HEK293T (cell line): ENCODE measurements around the gene GMPR.
"Not testable (repeated sequence)": the region's sequence is repeated elsewhere in the genome, so short reads cannot be mapped to it uniquely, and the experiment has no call there.

ENCODE experiments used
- CTCF ChIA-PET: fragments of 350-600 bp; formaldehyde crosslinking; extraction: SDS; loops from one replicate; lab custom pipeline; 2021; ENCODE audit warnings: antibody characterized with exemption, inconsistent platforms; lab: Yijun Ruan, JAX
- POLR2A ChIA-PET: fragments of 350-600 bp; formaldehyde crosslinking; extraction: SDS; loops from one replicate; lab custom pipeline; 2020; ENCODE audit warnings: antibody characterized with exemption, inconsistent platforms; lab: Yijun Ruan, JAX
- DNase-seq: peaks from one replicate; pipeline ENCODE4 v3.0.0; 2012; ENCODE audit warnings: mixed read lengths; ENCODE audit errors: extremely low spot score
- ARNT ChIP-seq: fragments of 450-650 bp; IDR thresholded peaks from 2 replicates; pipeline ENCODE4 v1.6.1; 2017; ENCODE audit warnings: mild to moderate bottlenecking
- BHLHE40 ChIP-seq: fragments of 450-650 bp; IDR thresholded peaks from 2 replicates; pipeline ENCODE4 v1.6.1; 2016; ENCODE audit warnings: mild to moderate bottlenecking, moderate library complexity, borderline replicate concordance
- CTBP1 ChIP-seq: fragments of 450-650 bp; IDR thresholded peaks from 2 replicates; pipeline ENCODE4 v1.6.1; 2016; ENCODE audit warnings: borderline replicate concordance
- ELF4 ChIP-seq: fragments of 450-650 bp; IDR thresholded peaks from 2 replicates; pipeline ENCODE4 v1.6.1; 2017; ENCODE audit warnings: antibody characterized with exemption
- FOXA1 ChIP-seq: fragments of 450-650 bp; IDR thresholded peaks from 2 replicates; pipeline ENCODE4 v1.6.1; 2016; ENCODE audit warnings: mild to moderate bottlenecking
- FOXK2 ChIP-seq: fragments of 450-650 bp; IDR thresholded peaks from 2 replicates; pipeline ENCODE4 v1.6.1; 2016; ENCODE audit warnings: mild to moderate bottlenecking
- FOXM1 ChIP-seq: fragments of 450-650 bp; IDR thresholded peaks from 2 replicates; pipeline ENCODE4 v1.6.1; 2017; ENCODE audit warnings: mild to moderate bottlenecking, borderline replicate concordance
- HDGF ChIP-seq: fragments of 450-650 bp; IDR thresholded peaks from 2 replicates; pipeline ENCODE4 v1.6.1; 2017; ENCODE audit warnings: antibody characterized with exemption, borderline replicate concordance
- L3MBTL2 ChIP-seq: fragments of 450-650 bp; conservative IDR thresholded peaks from 2 replicates; pipeline ENCODE4 v1.6.1; 2016; ENCODE audit warnings: mild to moderate bottlenecking
- LEF1 ChIP-seq: fragments of 450-650 bp; IDR thresholded peaks from 2 replicates; pipeline ENCODE4 v1.6.1; 2017; ENCODE audit warnings: mild to moderate bottlenecking, borderline replicate concordance
- NFRKB ChIP-seq: fragments of 450-650 bp; IDR thresholded peaks from 2 replicates; pipeline ENCODE4 v1.6.1; 2016; ENCODE audit warnings: mild to moderate bottlenecking, moderate library complexity
- SP1 ChIP-seq: fragments of 450-650 bp; IDR thresholded peaks from 2 replicates; pipeline ENCODE4 v1.6.1; 2017
- SUZ12 ChIP-seq: fragments of 450-650 bp; IDR thresholded peaks from 2 replicates; pipeline ENCODE4 v1.6.1; 2016; ENCODE audit warnings: mild to moderate bottlenecking
- TARDBP ChIP-seq: fragments of 450-650 bp; IDR thresholded peaks from 2 replicates; pipeline ENCODE4 v1.6.1; 2016
- ZNF384 ChIP-seq: fragments of 450-650 bp; IDR thresholded peaks from 2 replicates; pipeline ENCODE4 v1.6.1; 2016
- TF ChIP-seq, protein P1 (sequence below): fragments of 450-650 bp; IDR thresholded peaks from 2 replicates; pipeline ENCODE4 v1.6.1; 2016

The GMPR gene

GRCh38 chr6:16264785-16265184, 26.4 kb downstream of the GMPR start:
- TF ChIP-seq ELF4, result no peak
- no peak for TF ChIP-seq CTBP1
- no peak for TF ChIP-seq FOXM1
- TF ChIP-seq, protein P1, sequence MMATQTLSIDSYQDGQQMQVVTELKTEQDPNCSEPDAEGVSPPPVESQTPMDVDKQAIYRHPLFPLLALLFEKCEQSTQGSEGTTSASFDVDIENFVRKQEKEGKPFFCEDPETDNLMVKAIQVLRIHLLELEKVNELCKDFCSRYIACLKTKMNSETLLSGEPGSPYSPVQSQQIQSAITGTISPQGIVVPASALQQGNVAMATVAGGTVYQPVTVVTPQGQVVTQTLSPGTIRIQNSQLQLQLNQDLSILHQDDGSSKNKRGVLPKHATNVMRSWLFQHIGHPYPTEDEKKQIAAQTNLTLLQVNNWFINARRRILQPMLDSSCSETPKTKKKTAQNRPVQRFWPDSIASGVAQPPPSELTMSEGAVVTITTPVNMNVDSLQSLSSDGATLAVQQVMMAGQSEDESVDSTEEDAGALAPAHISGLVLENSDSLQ, result no peak
- TF ChIP-seq SP1, result no peak
- DNase-seq, result no peak
- ChIA-PET POLR2A (no interaction called here), CTCF (no interaction called here)

DNA sequence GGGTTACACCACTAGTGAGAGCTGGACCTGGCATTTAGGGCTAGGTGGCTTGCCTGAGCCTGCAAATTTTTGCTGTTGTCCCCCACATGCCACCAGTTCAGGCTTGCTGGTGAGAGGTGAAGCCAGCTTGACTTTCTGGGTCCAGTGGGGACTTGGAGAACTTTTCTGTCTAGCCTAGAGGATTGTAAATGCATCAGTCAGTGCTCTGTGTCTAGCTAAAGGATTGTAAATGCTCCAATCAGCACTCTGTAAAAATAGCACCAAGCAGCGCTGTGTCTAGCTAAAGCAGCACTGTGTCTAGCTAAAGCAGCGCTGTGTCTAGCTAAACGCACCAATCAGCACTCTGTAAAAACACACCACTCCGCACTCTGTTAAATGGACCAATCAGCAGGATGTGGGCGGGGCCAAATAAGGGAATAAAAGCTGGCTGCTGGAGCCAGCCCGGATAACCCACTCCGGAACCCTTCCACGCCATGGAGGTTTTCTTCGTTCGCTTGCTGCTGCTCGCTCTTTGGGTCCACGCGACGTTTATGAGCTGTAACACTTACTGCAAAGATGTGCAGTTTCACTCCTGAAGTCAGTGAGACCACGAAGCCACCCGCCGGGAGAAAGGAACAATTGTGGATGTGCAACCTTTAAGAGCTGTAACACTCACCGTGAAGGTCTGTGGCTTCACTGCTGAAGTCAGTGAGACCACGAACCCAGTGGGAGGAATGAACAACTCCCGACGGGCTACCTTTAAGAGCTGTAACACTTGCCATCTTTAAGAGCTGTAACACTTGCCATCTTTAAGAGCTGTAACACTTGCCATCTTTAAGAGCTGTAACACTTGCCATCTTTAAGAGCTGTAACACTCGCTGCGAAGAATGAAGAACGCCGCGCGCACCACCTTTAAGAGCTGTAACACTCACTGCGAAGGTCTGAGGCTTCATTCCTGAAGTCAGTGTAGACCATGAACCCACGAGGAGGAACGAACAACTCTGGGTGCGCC, 27.3 kb downstream of the GMPR start:
- no peak for DNase-seq
- TF ChIP-seq L3MBTL2, result no peak
- no peak for TF ChIP-seq ELF4
- TF ChIP-seq ARNT, result no peak
- no peak for TF ChIP-seq LEF1
- no peak for TF ChIP-seq CTBP1
- no peak for TF ChIP-seq FOXK2
- TF ChIP-seq NFRKB, result no peak
- no peak for TF ChIP-seq FOXM1
- TF ChIP-seq HDGF, result no peak
- TF ChIP-seq BHLHE40, result no peak
- no peak for TF ChIP-seq SUZ12
- no peak for TF ChIP-seq FOXA1
- TF ChIP-seq, protein P1, result no peak
- TF ChIP-seq ZNF384, result no peak
- no peak for TF ChIP-seq SP1
- TF ChIP-seq TARDBP, result no peak
- CTCF ChIA-PET, result no interaction called here
- POLR2A ChIA-PET, result no interaction called here

- no peak for TF ChIP-seq FOXA1
- no peak for DNase-seq
- ChIA-PET POLR2A (no interaction called here), CTCF (no interaction called here)
Measured at GRCh38 chr6:16267428-16268263, 29.3 kb downstream of the GMPR start.

DNA sequence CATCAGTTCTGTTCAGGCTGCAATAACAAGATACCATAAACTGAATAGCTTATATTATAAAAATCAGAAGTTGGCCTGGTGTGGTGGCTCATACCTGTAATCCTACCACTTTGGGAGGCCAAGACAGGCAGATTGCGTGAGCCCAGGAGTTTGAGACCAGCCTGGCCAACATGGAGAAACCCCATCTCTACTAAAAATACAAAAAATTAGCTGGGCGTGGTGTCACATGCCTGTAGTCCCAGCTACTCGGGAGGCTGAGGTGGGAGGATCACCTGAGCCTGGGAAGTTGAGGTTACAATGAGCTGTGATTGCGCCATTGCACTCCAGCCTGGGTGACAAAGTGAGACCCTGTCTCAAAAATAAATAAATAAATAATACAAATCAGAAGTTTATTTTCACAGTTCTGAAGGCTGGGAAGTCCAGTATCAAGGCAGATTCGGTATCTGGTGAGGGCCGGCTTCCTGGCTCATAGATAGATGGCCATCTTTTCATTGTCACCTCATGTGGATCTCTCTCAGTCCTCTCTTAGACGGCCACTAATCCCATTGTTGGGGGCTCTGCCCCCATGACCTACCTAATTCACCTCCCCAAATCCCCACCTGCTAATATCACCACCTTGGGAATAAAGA, 31.2 kb downstream of the GMPR start:
- DNase-seq, POLR2A ChIA-PET: not testable (repeated sequence)
- CTCF ChIA-PET, result interaction anchor here (0.6 to 1.3 kb wide), 2 partner anchors 17 to 601 kb away, joined by 3 read pairs; no protein-coding TSS in a partner anchor

DNA sequence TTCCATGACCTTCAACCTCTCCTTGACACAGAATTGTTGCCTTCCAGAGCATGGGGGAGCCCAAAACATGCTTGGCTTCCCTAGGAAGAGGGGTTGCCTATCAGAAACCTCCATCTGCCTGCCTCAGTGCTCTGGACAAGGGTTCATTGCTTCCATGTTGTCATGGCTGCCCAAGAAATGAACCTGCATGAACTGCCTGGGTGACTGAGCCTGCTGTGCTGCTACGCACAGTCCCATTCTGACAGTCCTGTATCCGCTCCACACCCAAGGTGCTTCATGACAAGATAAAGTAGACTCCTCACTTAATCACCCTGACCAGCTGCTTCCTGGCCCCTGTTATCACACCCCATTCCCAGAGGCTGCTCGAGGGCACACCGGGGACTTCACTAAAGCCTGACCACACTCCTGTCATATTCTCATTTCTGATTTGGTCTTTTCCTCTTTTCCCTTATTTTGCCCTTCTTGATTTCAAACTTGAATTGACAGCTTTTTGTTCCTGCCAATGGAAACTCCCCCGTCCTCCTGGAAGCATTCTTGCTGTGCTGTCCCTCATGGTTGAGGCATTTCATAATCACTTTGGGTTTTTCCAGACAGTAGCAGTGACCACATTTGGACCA, 31.9 kb downstream of the GMPR start:
- ChIA-PET CTCF (interaction anchor here (0.9 kb wide), 1 partner anchor 48 kb away, joined by 3 read pairs; no protein-coding TSS in a partner anchor), POLR2A (no interaction called here)
- TF ChIP-seq FOXK2, result no peak
- TF ChIP-seq CTBP1, result no peak
- TF ChIP-seq L3MBTL2, result no peak
- no peak for DNase-seq

DNA sequence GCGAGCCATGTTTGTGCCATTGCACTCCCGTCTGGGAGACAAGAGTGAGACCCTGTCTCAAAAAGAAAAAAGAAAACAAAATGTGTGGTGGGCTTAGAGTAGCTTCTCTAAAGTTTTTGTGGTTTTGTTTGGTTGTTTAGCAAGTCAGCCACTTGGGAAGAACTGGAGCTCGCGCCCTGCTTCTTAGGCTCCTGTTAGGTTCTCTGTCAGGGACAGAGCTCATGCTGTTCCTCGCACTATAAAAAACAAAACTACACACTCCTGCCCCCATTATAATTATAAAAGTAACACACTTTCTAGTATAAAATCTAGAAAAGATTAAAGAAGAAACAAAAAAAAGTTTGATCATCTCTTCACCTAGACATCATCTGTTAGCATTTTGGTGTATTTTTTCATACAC, 33.0 kb downstream of the GMPR start:
- POLR2A ChIA-PET, result no interaction called here
- no peak for DNase-seq
- TF ChIP-seq ARNT (no peak), HDGF (no peak), FOXA1 (no peak), L3MBTL2 (no peak)
- CTCF ChIA-PET, result no interaction called here

DNA sequence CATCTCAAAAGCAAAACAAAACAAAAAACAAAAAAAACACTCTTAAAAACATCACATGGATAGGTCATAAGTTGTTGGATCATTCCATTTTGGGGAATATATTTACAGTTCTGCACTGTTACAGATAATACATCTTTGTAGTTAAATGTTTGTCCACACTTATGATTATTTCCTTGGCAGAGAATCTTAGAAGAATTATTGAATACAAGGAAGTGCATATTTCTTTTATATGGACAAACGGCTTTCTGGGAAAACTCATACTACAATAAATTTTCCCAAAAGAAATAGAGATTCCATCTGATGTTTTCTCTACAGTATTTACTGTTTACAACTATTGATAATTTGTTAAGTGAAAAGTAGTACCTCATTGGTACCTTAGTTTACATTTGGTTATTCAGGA, 33.8 kb downstream of the GMPR start:
- ChIA-PET CTCF (interaction anchor here (0.6 kb wide), 1 partner anchor 14 kb away, joined by 4 read pairs; no protein-coding TSS in a partner anchor), POLR2A (no interaction called here)
- DNase-seq, result no peak
- TF ChIP-seq, protein P1, result no peak
- TF ChIP-seq SUZ12 (no peak), ZNF384 (no peak), BHLHE40 (no peak), FOXM1 (no peak), CTBP1 (no peak), L3MBTL2 (no peak), FOXK2 (no peak), HDGF (no peak), ELF4 (no peak), FOXA1 (no peak), LEF1 (no peak), NFRKB (no peak), ARNT (no peak), TARDBP (no peak), SP1 (no peak)
